ENCODE measurements around the gene CACNA2D4. TPM values are rescaled to one million over a fixed set of nuclear protein-coding genes. Genes with fewer than 3 reads are reported as not detected.

The CACNA2D4 gene
- total and polyA plus RNA-seq, 7 donors: 2.8 to 5.8 (median 3.6) TPM

- no peak overlapping the region for H3K4me3 ChIP-seq
- no peaks in the 10 kb centered on the region for H3K36me3 ChIP-seq
- no peak overlapping the region for H3K27ac ChIP-seq
- 91 to 94% methylated on average over 2 of the region's 2 CpGs for WGBS, 2 donors
- no peaks in the 10 kb centered on the region for H3K4me1 ChIP-seq
- intact Hi-C loops (cut with DNase I): no loop called here
- TF ChIP-seq EP300 (IDR thresholded peaks at IDR 0.05): no peak
- H3K27me3 ChIP-seq: no peaks in the 10 kb centered on the region
- no peak for DNase-seq
- peaks cover 0 to 15% (median 3%) of the 10 kb centered on the region in 4 donors for H3K9me3 ChIP-seq
Measured at GRCh38 chr12:1890810-1891209, 27.6 kb downstream of the CACNA2D4 start.

GRCh38 chr12:1890119-1890703 is 28.2 kb downstream of the CACNA2D4 start:
- Histone ChIP-seq H3K4me3 (no peak overlapping the region), H3K27ac (no peak overlapping the region), H3K9me3 (peaks cover 0 to 15% (median 3%) of the 10 kb centered on the region in 4 donors), H3K36me3 (no peaks in the 10 kb centered on the region), H3K4me1 (no peaks in the 10 kb centered on the region), H3K27me3 (no peaks in the 10 kb centered on the region)
- intact Hi-C loops (cut with DNase I): no loop called here
- 93 to 94% methylated on average over 8 of the region's 8 CpGs for WGBS, 2 donors
- TF ChIP-seq POLR2A (IDR thresholded peaks at IDR 0.05) (no peak), POLR2AphosphoS5 (IDR thresholded peaks at IDR 0.05) (no peak), EP300 (IDR thresholded peaks at IDR 0.05) (no peak)
- TF ChIP-seq, protein P1, sequence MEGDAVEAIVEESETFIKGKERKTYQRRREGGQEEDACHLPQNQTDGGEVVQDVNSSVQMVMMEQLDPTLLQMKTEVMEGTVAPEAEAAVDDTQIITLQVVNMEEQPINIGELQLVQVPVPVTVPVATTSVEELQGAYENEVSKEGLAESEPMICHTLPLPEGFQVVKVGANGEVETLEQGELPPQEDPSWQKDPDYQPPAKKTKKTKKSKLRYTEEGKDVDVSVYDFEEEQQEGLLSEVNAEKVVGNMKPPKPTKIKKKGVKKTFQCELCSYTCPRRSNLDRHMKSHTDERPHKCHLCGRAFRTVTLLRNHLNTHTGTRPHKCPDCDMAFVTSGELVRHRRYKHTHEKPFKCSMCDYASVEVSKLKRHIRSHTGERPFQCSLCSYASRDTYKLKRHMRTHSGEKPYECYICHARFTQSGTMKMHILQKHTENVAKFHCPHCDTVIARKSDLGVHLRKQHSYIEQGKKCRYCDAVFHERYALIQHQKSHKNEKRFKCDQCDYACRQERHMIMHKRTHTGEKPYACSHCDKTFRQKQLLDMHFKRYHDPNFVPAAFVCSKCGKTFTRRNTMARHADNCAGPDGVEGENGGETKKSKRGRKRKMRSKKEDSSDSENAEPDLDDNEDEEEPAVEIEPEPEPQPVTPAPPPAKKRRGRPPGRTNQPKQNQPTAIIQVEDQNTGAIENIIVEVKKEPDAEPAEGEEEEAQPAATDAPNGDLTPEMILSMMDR (IDR thresholded peaks at IDR 0.05): no peak
- no peak for DNase-seq

DNA sequence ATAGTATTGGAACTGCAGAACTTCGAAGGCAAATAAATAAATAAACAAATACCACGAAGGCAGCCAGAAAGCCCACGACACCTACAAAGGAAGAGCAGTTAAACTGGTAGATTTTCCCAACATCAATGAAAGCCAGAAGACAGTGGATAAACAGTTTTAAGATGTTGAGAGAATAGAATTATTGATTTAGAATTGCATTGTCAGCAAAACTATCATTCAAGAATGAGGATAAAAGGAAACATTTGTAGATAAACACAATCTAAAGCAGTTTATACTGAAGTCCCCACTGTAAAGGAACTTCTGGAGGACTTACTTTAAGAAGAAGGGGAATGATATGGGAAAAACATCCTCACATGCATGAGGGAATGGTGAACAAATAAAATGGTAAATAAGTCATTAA is 29.5 kb downstream of the CACNA2D4 start:
- no peak overlapping the region for H3K27ac ChIP-seq
- WGBS, 2 donors: 90 to 92% methylated on average over 3 of the region's 3 CpGs
- H3K4me3 ChIP-seq: no peak overlapping the region
- TF ChIP-seq POLR2AphosphoS5 (IDR thresholded peaks at IDR 0.05): no peak
- no peak for TF ChIP-seq POLR2A (IDR thresholded peaks at IDR 0.05)
- TF ChIP-seq EP300 (IDR thresholded peaks at IDR 0.05): no peak
- TF ChIP-seq, protein P1 (IDR thresholded peaks at IDR 0.05): no peak
- no peak for DNase-seq
- peaks cover 0 to 15% (median 3%) of the 10 kb centered on the region in 4 donors for H3K9me3 ChIP-seq
- H3K4me1 ChIP-seq: no peaks in the 10 kb centered on the region
- H3K27me3 ChIP-seq: no peaks in the 10 kb centered on the region
- intact Hi-C loops (cut with DNase I): no loop called here
- H3K36me3 ChIP-seq: no peaks in the 10 kb centered on the region

DNA sequence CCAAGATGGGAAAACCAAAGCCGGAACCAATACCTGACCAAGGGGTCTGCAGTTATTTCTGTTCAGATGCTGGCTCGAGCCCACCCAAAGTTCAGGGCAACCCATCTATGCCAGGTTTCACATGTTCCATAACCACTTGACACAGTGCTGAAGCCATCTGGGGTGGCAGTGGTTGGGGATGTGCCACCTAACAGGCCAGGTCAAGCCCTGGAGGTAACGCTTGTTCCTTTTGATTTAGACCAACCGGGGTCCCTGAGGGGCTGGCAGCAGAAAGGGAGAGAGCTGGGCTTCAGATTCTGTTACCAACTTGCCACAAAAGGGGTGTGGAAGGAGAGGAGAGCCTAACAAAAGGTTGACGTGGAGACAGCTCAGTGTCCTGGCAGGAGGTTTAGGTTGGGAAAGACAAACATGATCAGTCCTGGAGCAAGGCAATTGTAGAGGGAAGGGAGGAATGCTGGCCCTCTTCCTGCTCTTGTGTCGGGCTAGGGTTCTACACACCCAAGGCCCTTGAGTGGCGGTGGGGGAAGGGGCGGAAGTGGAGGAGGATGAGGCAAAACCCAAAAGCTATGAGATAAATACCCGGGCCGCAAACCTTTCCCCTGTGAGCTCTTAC is 31.9 kb downstream of the CACNA2D4 start:
- 86 to 89% methylated on average over 10 of the region's 10 CpGs for WGBS, 2 donors
- TF ChIP-seq, protein P1 (IDR thresholded peaks at IDR 0.05): no peak
- TF ChIP-seq POLR2AphosphoS5 (IDR thresholded peaks at IDR 0.05): no peak
- no peak for TF ChIP-seq POLR2A (IDR thresholded peaks at IDR 0.05)
- TF ChIP-seq EP300 (IDR thresholded peaks at IDR 0.05): no peak
- H3K27ac ChIP-seq: no peak overlapping the region
- H3K9me3 ChIP-seq: peaks cover 0 to 3% (median under 1%) of the 10 kb centered on the region in 4 donors
- no peak for DNase-seq
- no peak overlapping the region for H3K4me3 ChIP-seq
- no peaks in the 10 kb centered on the region for H3K4me1 ChIP-seq
- no peaks in the 10 kb centered on the region for H3K27me3 ChIP-seq
- no peaks in the 10 kb centered on the region for H3K36me3 ChIP-seq
- intact Hi-C loops (cut with DNase I): no loop called here

DNA sequence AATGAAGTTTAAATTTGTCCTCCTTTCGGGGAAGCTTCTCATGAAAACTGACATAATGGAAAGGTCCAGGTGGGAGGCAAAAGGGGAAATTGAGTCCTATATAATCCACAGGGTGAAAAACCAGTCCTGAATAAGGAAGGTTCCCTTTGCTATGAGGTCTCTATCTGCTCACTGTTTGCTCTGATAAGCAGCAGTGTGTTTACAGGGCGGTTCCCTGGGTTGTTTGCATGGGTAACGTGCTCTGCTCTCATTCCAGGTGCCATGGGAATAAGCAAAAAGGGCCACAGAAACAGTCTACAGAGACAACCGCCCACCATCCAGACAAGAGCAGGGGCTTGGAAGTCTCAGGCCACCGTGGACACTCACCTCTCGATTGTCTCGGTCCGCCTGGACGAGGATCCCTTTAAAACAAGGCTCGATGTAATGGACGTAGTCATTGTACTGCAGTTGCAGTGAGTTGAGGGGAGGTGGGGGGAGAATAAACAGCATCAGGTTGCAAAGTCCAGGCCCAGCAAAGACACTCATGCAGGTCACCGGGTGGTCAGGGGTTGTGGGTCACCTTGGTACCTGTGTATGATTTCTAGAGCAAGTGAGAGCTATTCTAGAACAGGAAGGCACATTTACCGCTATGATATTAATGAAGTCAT is 32.7 kb downstream of the CACNA2D4 start:
- 64 to 81% methylated on average over 13 of the region's 13 CpGs for WGBS, 2 donors
- H3K27ac ChIP-seq: no peak overlapping the region
- intact Hi-C loops (cut with DNase I): no loop called here
- H3K9me3 ChIP-seq: no peaks in the 10 kb centered on the region
- TF ChIP-seq EP300 (IDR thresholded peaks at IDR 0.05) (no peak), POLR2A (IDR thresholded peaks at IDR 0.05) (no peak)
- no peaks in the 10 kb centered on the region for H3K27me3 ChIP-seq
- H3K36me3 ChIP-seq: no peaks in the 10 kb centered on the region
- no peaks in the 10 kb centered on the region for H3K4me1 ChIP-seq
- H3K4me3 ChIP-seq: no peak overlapping the region
- no peak for DNase-seq

All from sigmoid colon (tissue), 7 donors.